ENCODE data around the gene RASA3.

RASA3 gene

DNA sequence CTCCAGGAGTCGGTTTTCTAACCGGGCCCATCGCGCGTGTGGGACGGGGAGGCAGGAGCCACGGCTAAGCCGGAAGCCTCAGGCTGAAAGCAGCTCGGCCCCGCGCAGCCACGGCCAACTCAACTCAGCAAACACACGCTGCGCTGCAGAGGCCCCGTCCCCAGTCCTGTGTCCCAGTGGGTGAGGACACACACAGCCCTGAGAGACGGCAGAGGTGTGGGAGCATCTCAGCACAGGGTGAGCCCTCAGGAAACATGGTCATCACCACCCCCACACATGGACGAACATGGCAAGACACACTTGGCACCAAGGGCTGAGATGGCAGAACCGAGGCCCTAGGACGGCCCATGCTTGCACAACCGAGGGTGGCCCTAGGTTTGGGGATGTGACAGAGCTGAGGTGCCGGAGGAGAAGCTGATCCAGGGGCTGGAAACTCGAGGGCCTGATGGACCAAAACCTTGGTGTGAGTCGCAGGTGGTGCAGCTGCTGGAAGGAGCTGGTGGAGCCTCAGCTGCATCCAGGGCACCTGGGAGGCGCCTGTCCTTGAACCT lies 129.6 kb downstream of the RASA3 start:
- no peak for TF ChIP-seq CTCF (IDR thresholded peaks at IDR 0.05; ENCODE audit: low read depth, low read length, missing control alignments)
- H3K4me3 ChIP-seq (replicated peaks; ENCODE audit: low read depth, low read length): no peak overlapping the region
- DNase-seq (ENCODE audit: extremely low read depth, low read depth): no peak

DNA sequence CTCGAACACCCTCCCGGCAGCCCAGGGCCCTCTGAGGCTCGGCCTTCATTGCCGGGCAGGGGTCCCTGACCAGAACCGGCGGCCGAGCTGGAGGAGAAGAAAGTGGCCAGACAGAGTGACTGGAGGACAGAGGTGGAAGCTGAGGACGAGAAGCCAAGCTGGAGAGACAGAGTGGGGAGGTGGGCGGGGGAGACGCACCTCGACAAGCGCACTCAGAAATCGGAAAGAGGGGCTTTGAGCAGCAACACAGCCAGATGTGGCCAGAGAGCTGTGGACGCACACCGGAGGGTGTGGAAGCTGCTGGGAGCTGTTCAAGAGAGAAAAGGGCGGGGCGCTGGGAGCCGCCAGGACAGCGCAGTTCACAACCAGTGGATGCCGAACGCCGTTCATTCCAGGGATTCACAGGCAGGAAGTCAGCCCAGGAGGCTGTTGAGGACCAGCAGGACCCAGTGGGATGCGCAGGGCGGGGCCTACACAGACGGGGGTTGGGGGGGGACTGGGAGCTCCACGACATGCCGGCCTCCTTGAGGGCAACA lies 130.3 kb downstream of the RASA3 start:
- no peak for TF ChIP-seq CTCF (IDR thresholded peaks at IDR 0.05; ENCODE audit: low read depth, low read length, missing control alignments)
- DNase-seq (ENCODE audit: extremely low read depth, low read depth): no peak

DNA sequence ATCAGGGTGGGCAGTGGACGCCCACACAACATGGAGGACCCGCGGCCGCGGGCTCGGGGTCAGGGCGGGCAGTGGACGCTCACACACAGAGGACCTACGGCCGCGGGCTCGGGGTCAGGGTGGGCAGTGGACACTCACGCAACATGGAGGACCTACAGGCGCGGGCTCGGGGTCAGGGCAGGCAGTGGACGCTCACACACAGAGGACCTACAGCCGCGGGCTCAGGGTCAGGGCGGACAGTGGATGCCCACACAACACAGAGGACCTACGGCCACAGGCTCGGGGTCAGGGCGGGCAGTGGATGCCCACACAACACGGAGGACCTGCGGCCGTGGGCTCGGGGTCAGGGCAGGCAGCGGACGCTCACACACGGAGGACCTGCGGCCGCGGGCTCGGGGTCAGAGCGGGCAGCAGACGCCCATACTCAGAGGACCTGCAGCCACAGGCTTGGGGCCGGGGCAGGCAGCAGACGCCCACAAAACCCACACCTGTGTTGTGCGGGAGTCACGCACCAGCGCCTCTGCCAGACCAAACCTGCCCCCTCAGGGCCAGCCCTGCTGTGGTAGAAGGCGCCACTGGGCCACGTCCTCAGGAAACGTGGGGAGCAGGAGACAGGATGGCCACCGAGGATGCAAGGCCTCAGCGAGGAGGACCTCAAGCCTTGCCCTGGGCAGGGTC lies 131.0 kb downstream of the RASA3 start:
- no peak overlapping the region for H3K4me3 ChIP-seq (replicated peaks; ENCODE audit: low read depth, low read length)
- no peak for TF ChIP-seq CTCF (IDR thresholded peaks at IDR 0.05; ENCODE audit: low read depth, low read length, missing control alignments)
- no peak for DNase-seq (ENCODE audit: extremely low read depth, low read depth)

More for the DNA sequence above, 130.3 kb downstream of the RASA3 start:
- H3K4me3 ChIP-seq (replicated peaks; ENCODE audit: low read depth, low read length): no peak overlapping the region

DNA sequence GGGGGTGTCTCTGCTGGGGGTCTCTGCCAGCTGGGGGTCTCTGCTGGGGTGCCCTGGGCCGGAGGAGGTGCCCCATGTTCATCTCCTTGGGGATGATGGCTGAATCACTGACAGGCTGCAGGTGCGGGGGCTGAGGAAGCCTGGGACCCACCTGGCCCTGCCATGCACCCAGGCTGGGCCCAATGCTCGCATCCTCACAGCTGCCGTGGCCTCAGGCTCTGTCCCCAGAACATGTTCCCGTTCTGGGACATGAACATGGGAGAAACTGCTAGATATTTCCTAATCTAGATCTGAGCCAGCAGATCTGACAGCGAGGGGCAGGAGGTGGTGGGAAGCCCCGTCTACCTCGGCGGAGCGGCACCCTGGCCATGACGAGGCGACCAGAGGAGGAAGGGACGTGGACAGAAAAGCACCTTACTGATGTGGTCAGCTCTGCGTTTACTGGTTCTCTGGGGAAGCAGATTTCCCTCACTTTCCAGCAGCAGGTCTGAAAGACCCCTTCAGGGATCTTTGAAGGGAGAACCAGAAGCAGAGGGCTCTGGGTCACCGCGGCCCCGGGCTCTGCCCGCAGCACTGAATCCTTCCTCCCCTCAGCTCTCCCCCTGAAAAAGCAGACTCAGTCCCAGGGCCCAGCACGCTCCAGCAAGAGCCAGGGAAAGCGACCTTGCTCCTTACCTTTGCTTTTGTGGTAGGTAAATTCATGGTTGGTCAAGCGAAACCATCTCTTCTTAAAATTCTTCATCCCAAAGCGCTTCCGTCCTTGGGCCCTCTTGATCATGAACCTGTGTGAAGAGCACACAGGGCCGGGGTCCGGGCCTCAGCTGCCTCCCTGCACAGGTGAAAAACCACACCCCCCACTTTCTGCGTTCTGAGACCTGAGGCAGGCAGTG lies 132.0 kb downstream of the RASA3 start:
- no peak for DNase-seq (ENCODE audit: extremely low read depth, low read depth)
- H3K4me3 ChIP-seq (replicated peaks; ENCODE audit: low read depth, low read length): no peak overlapping the region
- TF ChIP-seq CTCF (IDR thresholded peaks at IDR 0.05; ENCODE audit: low read depth, low read length, missing control alignments): no peak

DNA sequence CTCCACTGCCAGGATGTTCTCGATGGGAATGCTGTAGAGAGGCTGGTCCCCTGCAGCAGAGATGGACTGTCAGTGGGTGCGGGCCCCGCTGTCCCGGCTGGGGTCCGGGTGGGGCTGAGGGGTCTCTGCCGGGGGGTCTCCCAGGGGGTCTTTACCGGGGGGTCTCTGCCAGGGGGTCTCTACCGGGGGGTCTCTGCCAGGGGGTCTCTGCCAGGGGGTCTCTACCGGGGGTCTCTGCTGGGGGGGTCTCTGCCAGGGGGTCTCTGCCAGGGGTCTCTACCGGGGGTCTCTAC lies 132.9 kb downstream of the RASA3 start:
- TF ChIP-seq CTCF (IDR thresholded peaks at IDR 0.05; ENCODE audit: low read depth, low read length, missing control alignments): no peak
- no peak for DNase-seq (ENCODE audit: extremely low read depth, low read depth)

DNA sequence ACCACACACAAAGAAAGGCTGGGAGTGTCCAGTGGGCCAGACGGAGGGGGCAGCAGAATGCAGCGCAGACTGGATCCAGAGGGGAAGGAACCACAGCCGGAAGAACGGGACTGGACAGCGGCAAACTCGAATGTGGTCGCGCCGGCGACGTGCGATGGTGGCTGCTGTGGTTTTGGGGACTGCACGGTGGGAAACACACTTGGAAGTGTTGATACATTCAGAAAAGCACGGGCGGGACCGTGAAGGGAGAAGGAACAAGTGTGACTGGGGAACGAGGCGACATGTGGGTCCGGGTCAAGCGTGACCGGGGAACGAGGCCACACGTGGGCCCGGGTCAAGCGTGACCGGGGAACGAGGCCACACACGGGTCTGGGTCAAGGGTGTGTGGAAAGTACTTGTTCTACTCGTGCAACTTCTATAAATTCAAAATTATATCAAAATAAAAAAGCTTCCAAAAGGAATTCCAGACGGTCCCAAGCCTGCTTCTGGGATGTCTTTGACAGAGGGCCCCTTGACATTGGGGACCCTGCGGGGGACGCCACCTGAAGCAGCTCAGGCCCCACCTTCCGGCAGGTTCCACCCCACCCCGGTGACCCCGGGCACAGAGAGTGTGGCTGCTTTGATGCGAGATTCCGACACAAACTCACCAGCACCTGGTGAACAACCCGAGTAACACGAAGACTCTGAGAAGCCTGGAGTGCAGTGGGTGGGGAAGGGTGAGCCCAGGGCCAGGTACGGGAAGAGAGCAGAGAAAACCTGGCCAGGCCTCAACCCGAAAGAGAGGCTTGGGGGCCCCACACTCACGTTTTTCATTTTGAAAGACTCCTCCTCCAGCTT lies 133.4 kb downstream of the RASA3 start:
- TF ChIP-seq CTCF (IDR thresholded peaks at IDR 0.05; ENCODE audit: low read depth, low read length, missing control alignments): no peak
- no peak overlapping the region for H3K4me3 ChIP-seq (replicated peaks; ENCODE audit: low read depth, low read length)
- no peak for DNase-seq (ENCODE audit: extremely low read depth, low read depth)

More for the DNA sequence above, 132.9 kb downstream of the RASA3 start:
- no peak overlapping the region for H3K4me3 ChIP-seq (replicated peaks; ENCODE audit: low read depth, low read length)
